HG03558 (cell line): ENCODE data around the gene OXSR1.
"Not testable (repeated sequence)": the region's sequence is repeated elsewhere in the genome, so short reads cannot be mapped to it uniquely, and the experiment has no call there.

Experiments
- ATAC-seq: cut with Tn5 transposase; IDR thresholded peaks from one replicate; pipeline ENCODE4 v1.9.1; 2021; ENCODE audit warnings: moderate number of reproducible peaks; ENCODE audit not compliant: unreplicated experiment; ENCODE audit errors: extremely low read depth

The OXSR1 gene

DNA sequence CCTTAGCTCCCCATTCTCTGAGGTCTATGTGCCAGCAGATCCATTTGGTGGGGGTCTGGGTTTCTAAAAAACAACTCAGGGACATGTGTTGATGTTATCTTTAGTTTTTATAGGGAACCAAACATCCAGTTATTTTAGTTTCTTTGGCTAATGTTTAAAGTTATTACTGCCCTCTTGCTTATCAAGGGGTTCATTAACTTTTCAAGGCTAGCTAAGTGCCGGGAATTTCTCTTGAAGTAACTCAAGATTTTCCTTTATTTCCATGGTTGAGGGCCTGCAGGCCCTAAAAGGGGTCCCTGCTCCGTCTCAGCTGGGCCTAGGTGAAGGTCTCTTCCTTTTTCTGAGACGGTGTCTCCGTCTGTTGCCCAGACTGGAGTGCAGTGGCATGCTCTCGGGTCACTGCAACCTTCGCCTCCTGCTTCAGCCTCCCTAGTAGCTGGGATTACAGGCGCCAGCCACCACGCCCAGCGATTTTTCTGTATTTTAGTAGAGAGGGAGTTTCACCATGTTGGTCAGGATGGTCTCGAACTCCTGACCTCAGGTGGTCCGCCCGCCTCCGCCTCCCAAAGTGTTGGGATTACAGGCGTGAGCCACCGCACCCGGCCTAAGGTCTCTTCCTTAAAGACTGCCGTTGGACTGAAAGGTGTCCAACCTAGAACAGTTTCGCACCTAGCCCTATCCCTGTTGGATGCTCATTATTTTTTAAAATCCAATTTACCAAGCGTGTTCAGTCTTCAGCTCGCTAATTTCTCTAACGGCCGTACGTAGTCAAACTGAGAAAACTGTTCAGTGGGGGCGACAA, 1.3 kb upstream of the OXSR1 start:
- ATAC-seq = no peak

DNA sequence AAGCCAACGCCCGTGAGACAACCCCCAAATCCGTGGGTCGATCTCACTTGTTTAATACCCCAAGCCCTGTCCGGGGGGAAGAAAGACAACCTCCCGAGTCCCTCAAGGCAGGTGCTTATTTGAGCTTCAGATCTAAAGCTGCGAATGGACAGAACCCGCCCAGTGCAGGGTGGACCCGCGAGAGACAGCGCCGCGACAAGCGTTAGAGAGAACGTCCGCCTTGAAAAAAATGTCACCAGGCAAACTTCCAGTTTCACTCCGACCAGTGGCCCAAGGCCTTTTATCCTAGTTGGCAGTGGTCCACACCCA, 740 bp upstream of the OXSR1 start:
- no peak for ATAC-seq

DNA sequence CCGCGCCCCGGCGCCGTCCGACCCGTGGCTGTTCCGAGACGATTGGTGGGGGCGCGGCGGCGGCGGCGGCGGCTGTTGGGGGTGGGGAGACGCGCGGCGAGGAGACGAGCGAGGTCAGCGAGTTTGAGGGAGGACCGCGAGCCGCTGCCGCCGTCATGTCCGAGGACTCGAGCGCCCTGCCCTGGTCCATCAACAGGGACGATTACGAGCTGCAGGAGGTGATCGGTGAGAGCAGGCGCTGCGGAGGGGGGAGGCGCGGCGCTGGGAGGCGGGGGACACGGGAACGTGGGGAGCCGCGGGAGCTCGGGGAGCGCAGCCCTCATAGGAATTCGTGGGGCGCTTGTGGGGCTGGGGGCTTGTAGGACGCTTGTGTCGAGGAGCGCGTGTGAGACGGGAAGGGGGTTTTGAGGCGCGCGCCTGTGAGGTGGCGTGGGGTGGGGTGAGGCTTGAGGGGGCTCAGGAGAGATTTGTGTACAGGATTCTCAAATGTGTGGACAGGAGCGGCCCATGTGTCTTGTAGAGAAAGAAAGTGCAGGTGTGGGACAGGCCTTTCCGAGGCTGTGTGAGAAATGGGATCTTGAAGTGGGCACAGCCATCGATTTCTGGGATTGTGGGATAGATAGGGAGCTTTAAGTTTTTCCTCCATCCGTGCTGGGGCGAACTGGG, 518 bp downstream of the OXSR1 start:
- no peak for ATAC-seq

GRCh38 chr3:38167591-38167990, 2.3 kb downstream of the OXSR1 start:
- no peak for ATAC-seq

DNA sequence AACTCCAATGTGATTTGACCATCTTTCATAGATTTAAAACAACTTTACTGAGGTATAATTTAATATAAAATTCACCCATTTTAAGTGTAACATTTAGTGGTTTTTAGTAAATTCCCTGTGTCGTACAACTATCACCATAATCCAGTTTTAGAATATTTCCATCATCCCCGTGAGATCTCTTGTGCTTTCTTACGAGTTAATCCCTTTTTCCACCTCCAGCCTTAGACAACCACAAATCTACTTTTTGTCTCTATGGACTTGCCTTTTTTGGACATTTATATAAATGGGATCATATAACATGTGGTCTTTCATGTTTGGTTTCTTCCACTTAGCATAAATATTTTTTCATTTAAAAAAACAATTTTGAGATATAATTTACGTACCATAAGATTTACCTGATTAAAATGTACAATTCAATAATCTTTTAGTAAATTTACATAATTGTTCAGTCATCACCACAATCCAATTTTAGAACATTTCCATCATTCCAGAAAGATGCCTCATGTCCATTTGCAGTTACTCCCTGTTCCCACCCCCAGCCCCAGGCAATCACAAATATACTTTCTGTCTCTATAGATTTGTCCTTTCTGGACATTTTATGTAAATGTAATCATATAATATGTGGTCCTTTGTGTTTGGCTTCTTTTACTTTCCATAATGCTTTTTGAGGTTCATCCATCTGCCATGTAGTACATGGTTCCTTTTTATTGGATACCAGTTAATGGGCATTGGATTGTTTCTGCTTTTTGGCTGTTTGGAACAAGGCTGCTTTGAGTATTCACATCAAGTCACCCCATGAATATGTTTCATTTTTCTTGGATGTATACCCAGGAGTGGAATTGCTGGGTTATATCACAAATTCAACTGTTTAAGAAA, 3.1 kb downstream of the OXSR1 start:
- ATAC-seq = no peak

DNA sequence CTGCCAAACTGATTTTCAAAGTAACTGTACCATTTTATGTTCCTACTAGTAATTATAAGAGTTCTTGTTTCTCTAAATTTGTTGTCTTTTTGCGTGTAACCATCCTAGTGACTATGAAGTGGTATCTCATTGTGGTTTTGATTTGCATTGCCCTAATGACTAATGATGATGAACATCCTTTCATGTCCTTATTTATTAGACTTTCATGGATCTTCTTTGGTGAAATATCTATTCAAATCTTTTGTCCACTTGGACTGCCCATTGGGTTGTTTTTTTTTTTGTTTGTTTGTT, 3.6 kb downstream of the OXSR1 start:
- no peak for ATAC-seq

DNA sequence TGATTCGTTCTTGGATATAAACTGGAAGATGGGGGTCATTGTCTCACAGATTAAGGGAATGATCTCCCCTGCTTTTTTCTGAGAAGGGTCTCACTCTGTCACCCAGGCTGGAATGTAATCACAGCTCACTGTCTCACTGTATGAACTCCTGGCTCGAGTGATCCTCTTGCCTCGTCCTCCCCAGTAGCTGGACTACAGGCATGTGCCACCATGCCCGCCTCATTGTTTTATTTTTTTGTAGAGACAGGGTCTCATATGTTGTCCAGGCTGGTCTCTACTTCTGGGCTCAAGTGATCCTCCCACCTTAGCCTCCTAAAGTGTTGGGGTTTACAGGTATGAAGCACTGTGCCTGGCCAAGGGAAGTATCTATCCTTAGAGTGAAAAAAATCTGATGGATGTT, 5.4 kb downstream of the OXSR1 start:
- ATAC-seq = no peak

DNA sequence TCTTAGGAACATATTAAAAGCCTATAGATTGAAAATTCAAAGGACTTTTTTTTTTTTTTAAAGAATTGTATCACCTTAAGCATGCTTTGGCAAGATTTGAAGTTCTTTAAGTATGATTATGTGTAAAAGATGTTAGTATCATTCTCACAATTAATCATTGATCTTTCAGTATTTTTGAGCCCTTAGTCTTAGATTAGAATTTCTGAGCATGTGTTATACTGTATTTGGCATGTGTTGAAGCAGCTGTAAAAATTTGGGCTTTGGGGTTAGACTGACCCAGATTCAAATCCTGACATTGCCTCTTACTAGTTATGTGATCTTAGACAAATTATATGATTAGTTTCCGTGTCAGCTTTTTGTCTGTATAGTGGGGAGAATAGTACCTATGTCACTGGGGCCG, 6.3 kb downstream of the OXSR1 start:
- no peak for ATAC-seq

GRCh38 chr3:38173834-38174418, 8.6 kb downstream of the OXSR1 start:
- no peak for ATAC-seq

DNA sequence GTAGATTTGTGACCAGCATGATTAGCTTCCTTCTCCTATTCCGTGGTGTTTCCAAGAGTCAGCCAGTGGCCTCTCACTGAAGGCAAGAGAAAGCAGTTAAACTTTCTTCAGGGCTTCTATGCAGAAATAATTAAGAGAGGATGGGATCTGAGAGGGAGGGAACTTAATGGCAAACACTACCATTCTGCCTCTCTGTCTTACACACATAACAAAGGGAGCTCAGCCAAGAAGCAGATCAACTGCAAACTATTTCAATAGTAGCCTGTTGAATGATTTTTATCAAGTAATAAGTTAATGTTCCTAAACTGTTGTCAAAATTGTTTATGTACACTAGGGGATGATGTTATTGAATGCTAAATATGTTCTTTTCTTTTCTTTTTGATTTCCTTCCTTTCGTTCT, 11.8 kb downstream of the OXSR1 start:
- ATAC-seq = no peak

DNA sequence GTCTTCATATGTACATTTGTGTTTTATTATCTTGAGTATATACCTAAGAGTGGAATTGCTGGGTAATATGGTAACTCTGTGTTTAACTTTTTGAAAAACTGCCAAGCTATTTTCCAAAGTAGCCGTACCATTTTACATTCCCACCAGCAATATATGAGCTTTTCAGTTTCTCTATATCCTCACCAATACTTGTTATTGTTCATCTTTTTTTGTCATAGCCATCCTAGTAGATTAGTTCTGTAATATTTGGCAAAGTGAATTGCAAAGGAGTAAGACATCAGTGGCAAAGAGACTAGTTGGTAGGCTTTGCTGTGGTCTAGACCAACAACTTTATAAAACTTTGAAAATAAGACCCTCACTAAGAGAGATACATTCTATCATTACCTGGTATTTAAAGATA, 21.4 kb downstream of the OXSR1 start:
- ATAC-seq = no peak

- no peak for ATAC-seq
Observed at GRCh38 chr3:38190481-38190881, 25.1 kb downstream of the OXSR1 start.

- ATAC-seq = not testable (repeated sequence)
Observed at GRCh38 chr3:38202931-38203330, 37.6 kb downstream of the OXSR1 start.

DNA sequence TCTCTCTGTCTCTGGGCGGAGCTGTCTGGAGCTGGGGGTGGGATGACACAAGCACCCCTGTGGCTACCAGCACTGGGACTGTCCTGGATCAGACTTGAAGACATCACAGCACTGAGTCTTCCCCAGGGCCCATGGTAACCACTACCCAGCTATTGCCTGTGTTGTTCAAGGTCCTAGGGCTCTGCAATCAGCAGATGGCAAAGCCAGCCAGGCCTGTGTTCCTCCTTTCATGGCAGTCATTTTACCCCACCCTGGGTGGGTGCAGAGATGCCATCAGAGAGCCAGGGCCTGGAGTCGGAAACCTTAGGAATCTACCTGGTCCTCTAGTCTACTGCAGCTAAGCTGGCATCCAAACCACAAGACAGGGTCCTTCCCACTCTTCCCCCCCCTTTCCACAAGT, 38.4 kb downstream of the OXSR1 start:
- no peak for ATAC-seq

GRCh38 chr3:38204599-38205471, 39.5 kb downstream of the OXSR1 start:
- no peak for ATAC-seq

DNA sequence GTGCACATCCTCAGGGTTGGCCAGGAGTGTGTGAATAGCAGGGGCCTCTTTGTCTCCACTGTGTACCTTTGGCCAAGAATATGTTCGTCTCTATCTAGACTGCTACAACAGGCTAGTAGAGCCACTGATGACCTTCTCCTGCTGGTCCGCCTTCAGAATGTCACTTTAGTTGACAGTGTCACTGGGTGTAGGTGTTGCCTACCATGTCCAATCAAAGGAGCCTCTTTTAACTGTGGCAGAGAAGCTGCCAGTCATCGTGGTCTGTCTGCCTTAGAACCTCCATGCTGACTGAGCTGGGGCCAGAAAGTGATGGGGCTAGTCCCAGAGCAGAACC, 40.1 kb downstream of the OXSR1 start:
- no peak for ATAC-seq

GRCh38 chr3:38207254-38208003, 42.1 kb downstream of the OXSR1 start:
- no peak for ATAC-seq

DNA sequence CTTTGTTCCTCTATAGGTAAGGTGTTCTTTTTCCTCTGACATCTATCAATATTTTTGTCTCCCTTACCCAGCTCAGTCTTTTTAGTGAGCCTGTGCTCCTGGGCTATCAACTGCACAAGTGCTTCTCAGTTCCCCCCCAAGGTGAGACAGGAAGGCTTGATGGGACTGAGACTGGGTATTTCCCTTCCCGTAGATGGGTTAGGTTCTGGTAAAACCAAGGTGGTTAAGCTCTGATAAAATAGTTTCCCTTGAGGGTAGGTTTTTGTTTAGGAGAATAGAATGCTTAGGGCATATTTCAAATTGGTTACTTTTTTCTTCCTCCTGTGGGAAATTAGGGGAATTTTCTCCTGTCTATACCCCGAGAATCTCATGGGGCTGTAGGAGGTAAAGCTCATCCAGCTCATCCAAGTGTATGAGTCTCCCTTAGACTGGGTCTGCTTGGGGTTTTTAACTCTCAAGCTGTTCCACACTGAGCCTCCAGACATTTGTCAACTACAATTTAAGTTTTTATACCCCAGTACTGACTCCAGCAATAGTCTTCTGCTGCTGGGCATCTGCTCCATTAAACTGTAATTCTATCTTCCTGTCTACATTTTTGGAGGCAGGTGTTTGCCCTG, 44.9 kb downstream of the OXSR1 start:
- peak; percentile 79 for ATAC-seq

DNA sequence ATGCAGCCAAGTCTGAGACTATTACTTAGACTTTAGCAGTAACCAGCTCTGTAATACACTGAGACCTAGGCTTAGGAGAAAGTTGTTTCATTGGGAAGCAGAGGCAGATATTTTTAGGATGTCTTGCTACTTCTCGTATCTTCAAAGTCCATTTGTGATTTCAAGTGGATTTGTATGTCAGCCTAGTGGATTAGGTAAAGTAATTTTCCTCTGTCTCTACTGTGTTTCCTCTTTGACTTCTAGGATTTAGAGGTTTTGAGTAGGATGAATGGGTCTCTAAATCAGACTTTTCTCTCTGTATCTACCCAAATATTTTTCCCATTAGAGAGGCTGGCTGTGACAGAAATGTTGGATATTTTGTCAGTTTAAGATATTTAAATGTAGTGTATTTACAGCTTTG, 46.8 kb downstream of the OXSR1 start:
- ATAC-seq = no peak
